ENCODE results near the gene DOCK9. TPM values are rescaled to one million over a fixed set of nuclear protein-coding genes. Genes with fewer than 3 reads are reported as not detected.

The DOCK9 gene
- total RNA-seq, 2 experiments from 2014 or later: 129 to 132 TPM

- H3K27ac Mint-ChIP-seq: no peak overlapping the region
- no peaks in the 10 kb centered on the region for H3K4me1 Mint-ChIP-seq
- no peak for DNase-seq
- no peak overlapping the region for H3K4me3 Mint-ChIP-seq
- ChIA-PET POLR2A (no interaction called here), CTCF (interaction anchor here (1.1 kb wide), 1 partner anchor 17 kb away, joined by 5 read pairs; no protein-coding TSS in a partner anchor)
- no peaks in the 10 kb centered on the region for H3K9me3 Mint-ChIP-seq
- H3K36me3 Mint-ChIP-seq (ENCODE audit: low read depth): no peaks in the 10 kb centered on the region
- peaks cover 8% of the 10 kb centered on the region for H3K27me3 Mint-ChIP-seq
Observed at GRCh38 chr13:98780451-98780850, 197.4 kb downstream of the DOCK9 start.

GRCh38 chr13:98779695-98780094 lies 198.2 kb downstream of the DOCK9 start:
- Mint-ChIP-seq H3K4me3 (no peak overlapping the region), H3K27me3 (peaks cover 8% of the 10 kb centered on the region), H3K9me3 (no peaks in the 10 kb centered on the region), H3K4me1 (no peaks in the 10 kb centered on the region), H3K27ac (no peak overlapping the region), H3K36me3 (ENCODE audit: low read depth) (no peaks in the 10 kb centered on the region)
- DNase-seq: no peak
- CTCF ChIA-PET: no interaction called here
- POLR2A ChIA-PET: no interaction called here

GRCh38 chr13:98778749-98779148 lies 199.1 kb downstream of the DOCK9 start:
- Mint-ChIP-seq H3K9me3 (no peaks in the 10 kb centered on the region), H3K36me3 (ENCODE audit: low read depth) (no peaks in the 10 kb centered on the region), H3K4me1 (no peaks in the 10 kb centered on the region), H3K27ac (no peak overlapping the region), H3K4me3 (no peak overlapping the region), H3K27me3 (peaks cover 8% of the 10 kb centered on the region)
- ChIA-PET POLR2A (no interaction called here), CTCF (interaction anchor here (0.6 kb wide), 1 partner anchor 70 kb away, joined by 3 read pairs; no protein-coding TSS in a partner anchor)
- DNase-seq: no peak

- no peak for DNase-seq
- Mint-ChIP-seq H3K27ac (no peak overlapping the region), H3K9me3 (no peaks in the 10 kb centered on the region), H3K4me3 (no peak overlapping the region), H3K36me3 (ENCODE audit: low read depth) (no peaks in the 10 kb centered on the region), H3K27me3 (peaks cover 8% of the 10 kb centered on the region), H3K4me1 (no peaks in the 10 kb centered on the region)
- ChIA-PET POLR2A (no interaction called here), CTCF (no interaction called here)
Observed at GRCh38 chr13:98776644-98777043, 201.2 kb downstream of the DOCK9 start.

- H3K4me1 Mint-ChIP-seq: no peaks in the 10 kb centered on the region
- POLR2A ChIA-PET: no interaction called here
- no peaks in the 10 kb centered on the region for H3K9me3 Mint-ChIP-seq
- DNase-seq: no peak
- peaks cover 6% of the 10 kb centered on the region for H3K27me3 Mint-ChIP-seq
- H3K4me3 Mint-ChIP-seq: no peak overlapping the region
- CTCF ChIA-PET: no interaction called here
- H3K36me3 Mint-ChIP-seq (ENCODE audit: low read depth): no peaks in the 10 kb centered on the region
- H3K27ac Mint-ChIP-seq: no peak overlapping the region
Observed at GRCh38 chr13:98775844-98776598, 201.8 kb downstream of the DOCK9 start.

GRCh38 chr13:98775386-98775785 lies 202.5 kb downstream of the DOCK9 start:
- Mint-ChIP-seq H3K36me3 (ENCODE audit: low read depth) (no peaks in the 10 kb centered on the region), H3K4me1 (no peaks in the 10 kb centered on the region), H3K27ac (no peak overlapping the region), H3K9me3 (peaks cover under 1% of the 10 kb centered on the region), H3K4me3 (no peak overlapping the region), H3K27me3 (peaks cover 6% of the 10 kb centered on the region)
- no peak for DNase-seq
- CTCF ChIA-PET: no interaction called here
- POLR2A ChIA-PET: no interaction called here

GRCh38 chr13:98774776-98775175 lies 203.1 kb downstream of the DOCK9 start:
- peaks cover 6% of the 10 kb centered on the region for H3K27me3 Mint-ChIP-seq
- H3K4me1 Mint-ChIP-seq: no peaks in the 10 kb centered on the region
- no peak overlapping the region for H3K4me3 Mint-ChIP-seq
- peaks cover 3% of the 10 kb centered on the region for H3K9me3 Mint-ChIP-seq
- no peak overlapping the region for H3K27ac Mint-ChIP-seq
- DNase-seq: no peak
- POLR2A ChIA-PET: no interaction called here
- no peaks in the 10 kb centered on the region for H3K36me3 Mint-ChIP-seq (ENCODE audit: low read depth)
- CTCF ChIA-PET: no interaction called here

GRCh38 chr13:98773921-98774320 lies 203.9 kb downstream of the DOCK9 start:
- Mint-ChIP-seq H3K9me3 (peaks cover 3% of the 10 kb centered on the region), H3K27me3 (peaks cover 4% of the 10 kb centered on the region), H3K4me1 (no peaks in the 10 kb centered on the region), H3K36me3 (ENCODE audit: low read depth) (no peaks in the 10 kb centered on the region), H3K4me3 (no peak overlapping the region), H3K27ac (no peak overlapping the region)
- POLR2A ChIA-PET: no interaction called here
- DNase-seq: no peak
- CTCF ChIA-PET: no interaction called here

- ChIA-PET CTCF (interaction anchor here (0.6 kb wide), 1 partner anchor 365 kb away, joined by 3 read pairs; no protein-coding TSS in a partner anchor), POLR2A (no interaction called here)
- H3K4me1 Mint-ChIP-seq: no peaks in the 10 kb centered on the region
- no peak for DNase-seq
- no peak overlapping the region for H3K4me3 Mint-ChIP-seq
- peaks cover 4% of the 10 kb centered on the region for H3K27me3 Mint-ChIP-seq
- peaks cover 3% of the 10 kb centered on the region for H3K9me3 Mint-ChIP-seq
- no peaks in the 10 kb centered on the region for H3K36me3 Mint-ChIP-seq (ENCODE audit: low read depth)
- H3K27ac Mint-ChIP-seq: no peak overlapping the region
Observed at GRCh38 chr13:98772794-98773452, 204.9 kb downstream of the DOCK9 start.

- H3K4me3 Mint-ChIP-seq: no peak overlapping the region
- peaks cover 2% of the 10 kb centered on the region for H3K27me3 Mint-ChIP-seq
- peaks cover 3% of the 10 kb centered on the region for H3K9me3 Mint-ChIP-seq
- ChIA-PET POLR2A (no interaction called here), CTCF (interaction anchor here (0.5 kb wide), 1 partner anchor 1022 kb away, joined by 4 read pairs; no protein-coding TSS in a partner anchor)
- no peaks in the 10 kb centered on the region for H3K4me1 Mint-ChIP-seq
- no peaks in the 10 kb centered on the region for H3K36me3 Mint-ChIP-seq (ENCODE audit: low read depth)
- DNase-seq: no peak
- no peak overlapping the region for H3K27ac Mint-ChIP-seq
Observed at GRCh38 chr13:98771838-98772611, 205.8 kb downstream of the DOCK9 start.

GRCh38 chr13:98769736-98770135 lies 208.1 kb downstream of the DOCK9 start:
- Mint-ChIP-seq H3K36me3 (ENCODE audit: low read depth) (no peaks in the 10 kb centered on the region), H3K4me3 (no peak overlapping the region), H3K4me1 (no peaks in the 10 kb centered on the region), H3K9me3 (peaks cover 3% of the 10 kb centered on the region), H3K27me3 (peaks cover 7% of the 10 kb centered on the region), H3K27ac (no peak overlapping the region)
- no peak for DNase-seq
- CTCF ChIA-PET: no interaction called here
- POLR2A ChIA-PET: no interaction called here

GRCh38 chr13:98768522-98768921 lies 209.3 kb downstream of the DOCK9 start:
- Mint-ChIP-seq H3K27me3 (peaks cover 7% of the 10 kb centered on the region), H3K9me3 (peaks cover 3% of the 10 kb centered on the region), H3K27ac (no peak overlapping the region), H3K4me3 (no peak overlapping the region), H3K36me3 (ENCODE audit: low read depth) (no peaks in the 10 kb centered on the region), H3K4me1 (no peaks in the 10 kb centered on the region)
- ChIA-PET CTCF (no interaction called here), POLR2A (no interaction called here)
- DNase-seq: no peak

- CTCF ChIA-PET: no interaction called here
- H3K27ac Mint-ChIP-seq: no peak overlapping the region
- H3K4me3 Mint-ChIP-seq: no peak overlapping the region
- H3K27me3 Mint-ChIP-seq: peaks cover 10% of the 10 kb centered on the region
- DNase-seq: no peak
- no peaks in the 10 kb centered on the region for H3K4me1 Mint-ChIP-seq
- no peaks in the 10 kb centered on the region for H3K36me3 Mint-ChIP-seq (ENCODE audit: low read depth)
- POLR2A ChIA-PET: no interaction called here
- H3K9me3 Mint-ChIP-seq: peaks cover 3% of the 10 kb centered on the region
Observed at GRCh38 chr13:98766697-98767096, 211.2 kb downstream of the DOCK9 start.
